Measurements from ENCODE around the gene NBEA. TPM values are rescaled to one million over a fixed set of nuclear protein-coding genes. Genes with fewer than 3 reads are reported as not detected.
"Not testable (repeated sequence)": the region's sequence is repeated elsewhere in the genome, so short reads cannot be mapped to it uniquely, and the experiment has no call there.

The NBEA gene
- total and polyA plus RNA-seq, 3 experiments from 2014 or later: 0.14 to 0.24 (median 0.20) TPM

DNA sequence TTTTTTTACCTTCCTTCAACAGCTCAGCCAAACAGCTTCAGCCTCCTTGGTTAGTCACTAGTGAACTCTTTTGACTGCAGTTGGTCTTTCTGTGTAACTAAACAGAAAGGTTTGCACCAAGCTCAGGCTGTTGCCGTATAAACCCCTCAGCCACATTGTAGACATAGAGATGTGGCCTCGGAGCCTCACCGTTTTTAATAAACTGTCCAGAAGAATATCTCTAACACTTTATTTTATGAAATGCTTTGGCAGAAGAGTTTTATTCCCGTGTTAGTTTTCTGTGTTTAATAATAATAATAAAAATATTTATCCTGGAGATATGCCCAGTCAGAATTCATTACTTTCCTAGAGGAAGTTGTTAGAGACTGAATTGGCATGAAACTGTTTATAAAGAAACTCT is 706.1 kb downstream of the NBEA start:
- Mint-ChIP-seq H3K27ac (no peak overlapping the region), H3K4me3 (no peak overlapping the region), H3K27me3 (no peaks in the 10 kb centered on the region), H3K4me1 (no peaks in the 10 kb centered on the region), H3K36me3 (no peaks in the 10 kb centered on the region), H3K9me3 (peaks cover 0 to 7% (median 3%) of the 10 kb centered on the region in 5 donors)
- no peak overlapping the region for H3K4me3 ChIP-seq (ENCODE audit: low read length)
- no peaks in the 10 kb centered on the region for H3K36me3 ChIP-seq (ENCODE audit: insufficient read depth, low read length)
- ChIA-PET CTCF (no interaction called here), POLR2A (no interaction called here)
- H3K27me3 ChIP-seq (ENCODE audit: insufficient read depth, low read length, poor library complexity, severe bottlenecking): no peaks in the 10 kb centered on the region
- no peak overlapping the region for H3K27ac ChIP-seq (ENCODE audit: low read depth, low read length)
- no peak for DNase-seq
- no peaks in the 10 kb centered on the region for H3K9me3 ChIP-seq (ENCODE audit: low read length)
- no peaks in the 10 kb centered on the region for H3K4me1 ChIP-seq (ENCODE audit: insufficient read depth, low read length)

DNA sequence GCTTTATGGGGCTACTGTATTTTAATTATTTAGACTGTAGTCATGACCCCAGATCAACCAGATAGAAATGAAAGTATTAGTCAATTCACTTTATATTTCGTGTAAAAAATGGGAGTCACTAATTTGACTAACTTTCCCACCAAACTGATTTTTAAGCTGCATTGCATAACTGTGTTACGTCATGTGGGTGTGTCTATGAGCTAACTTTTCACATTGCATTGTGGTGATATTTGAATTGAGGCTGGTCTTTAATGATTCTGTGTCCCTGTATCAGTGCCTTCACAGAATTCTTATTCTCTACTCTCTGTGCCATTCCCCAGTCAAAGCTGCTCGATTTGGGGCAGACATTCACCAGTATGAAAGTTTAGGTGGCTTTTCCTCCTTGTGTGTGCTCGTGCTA is 707.1 kb downstream of the NBEA start:
- H3K4me1 Mint-ChIP-seq: no peaks in the 10 kb centered on the region

DNA sequence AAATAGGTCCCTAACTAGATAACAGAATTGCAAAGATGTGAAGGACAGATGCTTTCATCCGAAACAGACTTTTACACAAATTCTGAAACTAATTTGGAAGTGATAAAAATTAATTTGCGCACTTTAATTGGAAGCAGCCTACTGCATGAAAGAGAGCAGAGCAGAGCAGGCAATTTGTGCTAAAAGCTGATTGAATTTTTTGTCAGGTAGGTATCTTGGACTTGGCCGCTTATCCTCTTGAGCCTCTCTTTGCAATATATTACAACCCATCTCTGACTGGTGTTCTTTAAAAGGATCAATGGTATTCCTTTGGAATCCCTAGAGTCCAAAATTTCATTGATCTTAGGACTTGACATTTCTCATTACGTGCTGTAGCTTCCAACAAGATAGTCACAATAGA is 717.7 kb downstream of the NBEA start:
- H3K36me3 ChIP-seq (ENCODE audit: insufficient read depth, low read length): no peaks in the 10 kb centered on the region
- H3K9me3 Mint-ChIP-seq: peaks cover 0 to 3% (median 0%) of the 10 kb centered on the region in 5 donors
- no peak overlapping the region for H3K27ac Mint-ChIP-seq
- no peak for DNase-seq
- no peaks in the 10 kb centered on the region for H3K9me3 ChIP-seq (ENCODE audit: low read length)
- H3K4me3 Mint-ChIP-seq: no peak overlapping the region
- no peak overlapping the region for H3K4me3 ChIP-seq (ENCODE audit: low read length)
- CTCF ChIA-PET: no interaction called here
- H3K27me3 ChIP-seq (ENCODE audit: insufficient read depth, low read length, poor library complexity, severe bottlenecking): no peaks in the 10 kb centered on the region
- H3K4me1 Mint-ChIP-seq: no peaks in the 10 kb centered on the region
- H3K4me1 ChIP-seq (ENCODE audit: insufficient read depth, low read length): no peaks in the 10 kb centered on the region
- POLR2A ChIA-PET: no interaction called here
- H3K36me3 Mint-ChIP-seq: no peaks in the 10 kb centered on the region
- H3K27ac ChIP-seq (ENCODE audit: low read depth, low read length): no peak overlapping the region
- no peaks in the 10 kb centered on the region for H3K27me3 Mint-ChIP-seq

More for the DNA sequence above, 707.1 kb downstream of the NBEA start:
- no peaks in the 10 kb centered on the region for H3K27me3 ChIP-seq (ENCODE audit: insufficient read depth, low read length, poor library complexity, severe bottlenecking)
- H3K36me3 Mint-ChIP-seq: no peaks in the 10 kb centered on the region
- ChIA-PET CTCF (no interaction called here), POLR2A (no interaction called here)
- H3K4me3 ChIP-seq (ENCODE audit: low read length): no peak overlapping the region
- H3K27ac Mint-ChIP-seq: no peak overlapping the region
- no peaks in the 10 kb centered on the region for H3K36me3 ChIP-seq (ENCODE audit: insufficient read depth, low read length)
- H3K9me3 Mint-ChIP-seq: peaks cover 0 to 7% (median 4%) of the 10 kb centered on the region in 5 donors
- no peak overlapping the region for H3K27ac ChIP-seq (ENCODE audit: low read depth, low read length)
- no peaks in the 10 kb centered on the region for H3K4me1 ChIP-seq (ENCODE audit: insufficient read depth, low read length)
- H3K27me3 Mint-ChIP-seq: no peaks in the 10 kb centered on the region
- DNase-seq: no peak
- no peaks in the 10 kb centered on the region for H3K9me3 ChIP-seq (ENCODE audit: low read length)
- H3K4me3 Mint-ChIP-seq: no peak overlapping the region

DNA sequence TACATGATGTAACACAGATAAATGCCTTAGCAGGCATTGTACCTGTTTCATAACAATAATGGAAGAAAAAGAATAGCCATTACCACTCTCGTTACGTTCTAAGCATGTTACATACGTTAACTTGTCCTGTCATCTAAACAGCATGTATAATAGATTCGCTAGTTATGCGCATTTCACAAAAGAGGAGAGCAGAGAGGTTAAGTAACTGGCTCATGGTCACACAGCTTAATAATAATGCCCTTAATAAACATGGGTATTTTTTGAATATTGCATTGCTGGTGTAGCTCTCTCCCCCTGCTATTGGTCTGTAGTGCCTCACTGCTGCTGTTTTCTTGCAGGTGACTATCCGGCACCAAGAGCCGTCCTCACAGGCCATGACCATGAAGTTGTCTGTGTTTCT is 722.7 kb downstream of the NBEA start:
- Histone ChIP-seq H3K27ac (ENCODE audit: low read depth, low read length) (no peak overlapping the region), H3K27me3 (ENCODE audit: insufficient read depth, low read length, poor library complexity, severe bottlenecking) (no peaks in the 10 kb centered on the region), H3K36me3 (ENCODE audit: insufficient read depth, low read length) (no peaks in the 10 kb centered on the region), H3K9me3 (ENCODE audit: low read length) (no peaks in the 10 kb centered on the region), H3K4me1 (ENCODE audit: insufficient read depth, low read length) (no peaks in the 10 kb centered on the region), H3K4me3 (ENCODE audit: low read length) (no peak overlapping the region)
- Mint-ChIP-seq H3K27ac (no peak overlapping the region), H3K36me3 (peaks cover 0 to 4% (median 0%) of the 10 kb centered on the region in 3 donors), H3K27me3 (no peaks in the 10 kb centered on the region), H3K4me1 (no peaks in the 10 kb centered on the region), H3K4me3 (no peak overlapping the region), H3K9me3 (peaks cover 0 to 3% (median 0%) of the 10 kb centered on the region in 5 donors)
- no peak for DNase-seq
- ChIA-PET CTCF (no interaction called here), POLR2A (no interaction called here)

DNA sequence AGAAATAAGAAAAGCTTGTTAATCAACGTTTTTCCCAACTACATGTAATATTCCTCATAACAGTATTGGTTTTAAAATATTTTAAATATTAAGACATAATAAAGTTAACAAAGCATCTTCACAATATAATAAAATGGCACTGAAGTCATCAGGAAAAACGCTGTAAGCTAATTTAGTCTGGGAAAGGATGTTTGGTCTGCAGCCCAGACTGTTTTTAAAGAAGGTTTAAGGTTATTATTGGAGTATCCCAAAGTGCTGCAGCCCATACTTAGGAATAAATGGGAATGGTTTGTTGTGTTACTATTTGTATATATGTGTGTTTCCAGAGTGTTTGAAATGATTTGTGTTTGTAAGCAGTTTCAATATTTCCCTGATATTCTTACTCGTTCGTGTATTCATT is 727.3 kb downstream of the NBEA start:
- peaks cover 0 to 9% (median 1%) of the 10 kb centered on the region in 3 donors for H3K36me3 Mint-ChIP-seq
- H3K27me3 ChIP-seq (ENCODE audit: insufficient read depth, low read length, poor library complexity, severe bottlenecking): no peaks in the 10 kb centered on the region
- H3K9me3 ChIP-seq (ENCODE audit: low read length): no peaks in the 10 kb centered on the region
- CTCF ChIA-PET: no interaction called here
- H3K4me1 ChIP-seq (ENCODE audit: insufficient read depth, low read length): no peaks in the 10 kb centered on the region
- no peak overlapping the region for H3K27ac ChIP-seq (ENCODE audit: low read depth, low read length)
- no peaks in the 10 kb centered on the region for H3K36me3 ChIP-seq (ENCODE audit: insufficient read depth, low read length)
- H3K4me3 Mint-ChIP-seq: no peak overlapping the region
- H3K27me3 Mint-ChIP-seq: no peaks in the 10 kb centered on the region
- POLR2A ChIA-PET: no interaction called here
- H3K4me1 Mint-ChIP-seq: no peaks in the 10 kb centered on the region
- peaks cover 0 to 3% (median 0%) of the 10 kb centered on the region in 5 donors for H3K9me3 Mint-ChIP-seq
- no peak overlapping the region for H3K4me3 ChIP-seq (ENCODE audit: low read length)
- H3K27ac Mint-ChIP-seq: no peak overlapping the region
- no peak for DNase-seq

GRCh38 chr13:35672611-35673010 is 730.5 kb downstream of the NBEA start:
- Histone ChIP-seq H3K36me3 (ENCODE audit: insufficient read depth, low read length) (no peaks in the 10 kb centered on the region), H3K27me3 (ENCODE audit: insufficient read depth, low read length, poor library complexity, severe bottlenecking) (no peaks in the 10 kb centered on the region), H3K4me3 (ENCODE audit: low read length) (no peak overlapping the region), H3K9me3 (ENCODE audit: low read length) (no peaks in the 10 kb centered on the region), H3K27ac (ENCODE audit: low read depth, low read length) (no peak overlapping the region), H3K4me1 (ENCODE audit: insufficient read depth, low read length) (no peaks in the 10 kb centered on the region)
- H3K27me3 Mint-ChIP-seq: peaks cover 0 to 1% of the 10 kb centered on the region in 2 donors
- H3K4me3 Mint-ChIP-seq: no peak overlapping the region
- no peak for DNase-seq
- POLR2A ChIA-PET: no interaction called here
- H3K27ac Mint-ChIP-seq: no peak overlapping the region
- no peaks in the 10 kb centered on the region for H3K4me1 Mint-ChIP-seq
- H3K36me3 Mint-ChIP-seq: peaks cover 0 to 5% (median 1%) of the 10 kb centered on the region in 3 donors
- H3K9me3 Mint-ChIP-seq: peaks cover 2 to 8% (median 6%) of the 10 kb centered on the region in 5 donors
- CTCF ChIA-PET: no interaction called here

GRCh38 chr13:35675651-35676050 is 733.6 kb downstream of the NBEA start:
- no peaks in the 10 kb centered on the region for H3K4me1 ChIP-seq (ENCODE audit: insufficient read depth, low read length)
- H3K36me3 ChIP-seq (ENCODE audit: insufficient read depth, low read length): no peaks in the 10 kb centered on the region
- Mint-ChIP-seq H3K27me3 (peaks cover 0 to 1% of the 10 kb centered on the region in 2 donors), H3K9me3 (peaks cover 3 to 12% (median 7%) of the 10 kb centered on the region in 5 donors), H3K4me1 (no peaks in the 10 kb centered on the region), H3K27ac (no peak overlapping the region), H3K4me3 (no peak overlapping the region), H3K36me3 (no peaks in the 10 kb centered on the region)
- no peak overlapping the region for H3K4me3 ChIP-seq (ENCODE audit: low read length)
- ChIA-PET POLR2A (no interaction called here), CTCF (no interaction called here)
- H3K27me3 ChIP-seq (ENCODE audit: insufficient read depth, low read length, poor library complexity, severe bottlenecking): no peaks in the 10 kb centered on the region
- H3K27ac ChIP-seq (ENCODE audit: low read depth, low read length): no peak overlapping the region
- no peak for DNase-seq
- H3K9me3 ChIP-seq (ENCODE audit: low read length): no peaks in the 10 kb centered on the region

DNA sequence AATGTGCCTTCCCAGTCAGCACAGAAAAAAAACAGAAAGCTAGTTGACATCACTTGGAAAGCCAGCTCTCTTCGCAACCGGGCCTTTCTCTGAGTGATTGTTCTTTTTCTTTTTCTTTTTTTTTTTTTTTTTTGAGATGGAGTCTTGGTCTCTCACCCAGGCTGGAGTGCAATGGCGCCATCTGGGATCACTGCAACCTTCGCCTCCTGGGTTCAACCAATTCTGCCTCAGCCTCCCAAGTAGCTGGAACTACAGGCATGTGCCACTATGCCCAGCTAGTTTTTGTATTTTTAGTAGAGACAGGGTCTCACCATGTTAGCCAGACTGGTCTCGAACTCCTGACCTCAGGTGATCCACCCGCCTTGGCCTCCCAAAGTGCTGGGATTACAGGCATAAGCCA is 735.8 kb downstream of the NBEA start:
- CTCF ChIA-PET: not testable (repeated sequence)

GRCh38 chr13:35681685-35682084 is 739.6 kb downstream of the NBEA start:
- H3K36me3 ChIP-seq (ENCODE audit: insufficient read depth, low read length): no peaks in the 10 kb centered on the region
- H3K4me1 ChIP-seq (ENCODE audit: insufficient read depth, low read length): no peaks in the 10 kb centered on the region
- no peak overlapping the region for H3K4me3 ChIP-seq (ENCODE audit: low read length)
- Mint-ChIP-seq H3K4me1 (peaks cover 0 to 2% (median 0%) of the 10 kb centered on the region in 3 donors), H3K4me3 (no peak overlapping the region), H3K36me3 (no peaks in the 10 kb centered on the region), H3K9me3 (peaks cover 0 to 16% (median 4%) of the 10 kb centered on the region in 5 donors), H3K27ac (no peak overlapping the region), H3K27me3 (no peaks in the 10 kb centered on the region)
- ChIA-PET CTCF (no interaction called here), POLR2A (no interaction called here)
- H3K9me3 ChIP-seq (ENCODE audit: low read length): no peaks in the 10 kb centered on the region
- no peak overlapping the region for H3K27ac ChIP-seq (ENCODE audit: low read depth, low read length)
- no peaks in the 10 kb centered on the region for H3K27me3 ChIP-seq (ENCODE audit: insufficient read depth, low read length, poor library complexity, severe bottlenecking)
- no peak for DNase-seq

More for the DNA sequence above, 735.8 kb downstream of the NBEA start:
- H3K4me1 ChIP-seq (ENCODE audit: insufficient read depth, low read length); H3K27ac Mint-ChIP-seq; H3K4me1 Mint-ChIP-seq; H3K9me3 Mint-ChIP-seq; H3K36me3 Mint-ChIP-seq; H3K4me3 ChIP-seq (ENCODE audit: low read length); H3K9me3 ChIP-seq (ENCODE audit: low read length); DNase-seq; H3K36me3 ChIP-seq (ENCODE audit: insufficient read depth, low read length); H3K27me3 ChIP-seq (ENCODE audit: insufficient read depth, low read length, poor library complexity, severe bottlenecking); H3K27ac ChIP-seq (ENCODE audit: low read depth, low read length); H3K4me3 Mint-ChIP-seq; H3K27me3 Mint-ChIP-seq; POLR2A ChIA-PET: not testable (repeated sequence)

Measured in CD8-positive, alpha-beta memory T cell (primary cell).